ENCODE data around the gene PRELID1.

GRCh38 chr5:177351392-177352329 lies 48.1 kb downstream of the PRELID1 start, which contains the start of gene LMAN2:
- TF ChIP-seq SUZ12 (IDR thresholded peaks at IDR 0.05; ENCODE audit: extremely low read depth, insufficient read depth, insufficient read length) (no peak), ZNF274 (IDR thresholded peaks at IDR 0.05; ENCODE audit: low read depth, low read length) (no peak)

Data from NT2/D1 (cell line).